Measurements from ENCODE around the gene C16orf92.
"Not testable (repeated sequence)": the region's sequence is repeated elsewhere in the genome, so short reads cannot be mapped to it uniquely, and the experiment has no call there.

The C16orf92 gene

GRCh38 chr16:30027588-30028437 is 4.8 kb downstream of the C16orf92 start:
- no peak overlapping the region for H3K4me3 ChIP-seq (ENCODE audit: low read length)
- peaks cover 21% of the 10 kb centered on the region for H3K27me3 ChIP-seq (ENCODE audit: control insufficient read depth, insufficient read depth, low read length)
- H3K27ac ChIP-seq (ENCODE audit: low read depth, low read length), result no peak overlapping the region
- no peak overlapping the region for H3K9ac ChIP-seq (ENCODE audit: low read length)
- H3K4me1 ChIP-seq (ENCODE audit: control insufficient read depth, insufficient read depth, low read length), result no peaks in the 10 kb centered on the region
- no peaks in the 10 kb centered on the region for H3K36me3 ChIP-seq (ENCODE audit: control insufficient read depth, insufficient read depth, low read length)

- Histone ChIP-seq H3K4me1 (ENCODE audit: control insufficient read depth, insufficient read depth, low read length) (no peaks in the 10 kb centered on the region), H3K9ac (ENCODE audit: low read length) (no peak overlapping the region), H3K27me3 (ENCODE audit: control insufficient read depth, insufficient read depth, low read length) (peaks cover 21% of the 10 kb centered on the region), H3K4me3 (ENCODE audit: low read length) (no peak overlapping the region), H3K27ac (ENCODE audit: low read depth, low read length) (no peak overlapping the region), H3K36me3 (ENCODE audit: control insufficient read depth, insufficient read depth, low read length) (no peaks in the 10 kb centered on the region)
Observed at GRCh38 chr16:30028438-30029076, 5.6 kb downstream of the C16orf92 start.

- peaks cover 21% of the 10 kb centered on the region for H3K27me3 ChIP-seq (ENCODE audit: control insufficient read depth, insufficient read depth, low read length)
- H3K36me3 ChIP-seq (ENCODE audit: control insufficient read depth, insufficient read depth, low read length), result no peaks in the 10 kb centered on the region
- no peak overlapping the region for H3K27ac ChIP-seq (ENCODE audit: low read depth, low read length)
- H3K9ac ChIP-seq (ENCODE audit: low read length), result no peak overlapping the region
- no peaks in the 10 kb centered on the region for H3K4me1 ChIP-seq (ENCODE audit: control insufficient read depth, insufficient read depth, low read length)
- no peak overlapping the region for H3K4me3 ChIP-seq (ENCODE audit: low read length)
Observed at GRCh38 chr16:30030011-30030685, 7.2 kb downstream of the C16orf92 start.

- no peak within 1 kb of the TSS for H3K9ac ChIP-seq (ENCODE audit: low read length)
- H3K36me3 ChIP-seq (ENCODE audit: control insufficient read depth, insufficient read depth, low read length), result no peaks in the 10 kb centered on the region
- peaks cover 21% of the 10 kb centered on the region for H3K27me3 ChIP-seq (ENCODE audit: control insufficient read depth, insufficient read depth, low read length)
- no peak within 1 kb of the TSS for H3K27ac ChIP-seq (ENCODE audit: low read depth, low read length)
- H3K4me1 ChIP-seq (ENCODE audit: control insufficient read depth, insufficient read depth, low read length), result no peaks in the 10 kb centered on the region
- H3K4me3 ChIP-seq (ENCODE audit: low read length), result no peak within 1 kb of the TSS
Observed at GRCh38 chr16:30030841-30031413, 7.9 kb downstream of the C16orf92 start, which contains the start of gene TLCD3B. Gene TLCD3B, minus strand, starts transcription at chr16:30031271. Its CDS starts 744 bp downstream, at chr16:30030527.

- Histone ChIP-seq H3K36me3 (ENCODE audit: control insufficient read depth, insufficient read depth, low read length) (no peaks in the 10 kb centered on the region), H3K9ac (ENCODE audit: low read length) (no peak overlapping the region), H3K4me3 (ENCODE audit: low read length) (no peak overlapping the region), H3K4me1 (ENCODE audit: control insufficient read depth, insufficient read depth, low read length) (no peaks in the 10 kb centered on the region), H3K27ac (ENCODE audit: low read depth, low read length) (no peak overlapping the region), H3K27me3 (ENCODE audit: control insufficient read depth, insufficient read depth, low read length) (peaks cover 18% of the 10 kb centered on the region)
Observed at GRCh38 chr16:30031477-30031918, 8.5 kb downstream of the C16orf92 start.

- Histone ChIP-seq H3K9ac (ENCODE audit: low read length) (no peak overlapping the region), H3K4me1 (ENCODE audit: control insufficient read depth, insufficient read depth, low read length) (no peaks in the 10 kb centered on the region), H3K4me3 (ENCODE audit: low read length) (no peak overlapping the region), H3K27me3 (ENCODE audit: control insufficient read depth, insufficient read depth, low read length) (peaks cover 18% of the 10 kb centered on the region), H3K27ac (ENCODE audit: low read depth, low read length) (no peak overlapping the region), H3K36me3 (ENCODE audit: control insufficient read depth, insufficient read depth, low read length) (no peaks in the 10 kb centered on the region)
Observed at GRCh38 chr16:30032083-30032819, 9.3 kb downstream of the C16orf92 start.

GRCh38 chr16:30033270-30033669 is 10.3 kb downstream of the C16orf92 start:
- peaks cover 16% of the 10 kb centered on the region for H3K27me3 ChIP-seq (ENCODE audit: control insufficient read depth, insufficient read depth, low read length)
- no peaks in the 10 kb centered on the region for H3K4me1 ChIP-seq (ENCODE audit: control insufficient read depth, insufficient read depth, low read length)
- H3K9ac ChIP-seq (ENCODE audit: low read length), result no peak overlapping the region
- H3K27ac ChIP-seq (ENCODE audit: low read depth, low read length), result no peak overlapping the region
- H3K4me3 ChIP-seq (ENCODE audit: low read length), result no peak overlapping the region
- no peaks in the 10 kb centered on the region for H3K36me3 ChIP-seq (ENCODE audit: control insufficient read depth, insufficient read depth, low read length)

GRCh38 chr16:30040221-30040620 is 17.2 kb downstream of the C16orf92 start:
- Histone ChIP-seq H3K4me3 (ENCODE audit: low read length) (no peak overlapping the region), H3K9ac (ENCODE audit: low read length) (no peak overlapping the region), H3K27me3 (ENCODE audit: control insufficient read depth, insufficient read depth, low read length) (no peaks in the 10 kb centered on the region), H3K27ac (ENCODE audit: low read depth, low read length) (no peak overlapping the region), H3K4me1 (ENCODE audit: control insufficient read depth, insufficient read depth, low read length) (no peaks in the 10 kb centered on the region), H3K36me3 (ENCODE audit: control insufficient read depth, insufficient read depth, low read length) (no peaks in the 10 kb centered on the region)

GRCh38 chr16:30040690-30041089 is 17.7 kb downstream of the C16orf92 start:
- H3K27me3 ChIP-seq (ENCODE audit: control insufficient read depth, insufficient read depth, low read length); H3K4me1 ChIP-seq (ENCODE audit: control insufficient read depth, insufficient read depth, low read length); H3K27ac ChIP-seq (ENCODE audit: low read depth, low read length); H3K36me3 ChIP-seq (ENCODE audit: control insufficient read depth, insufficient read depth, low read length); H3K9ac ChIP-seq (ENCODE audit: low read length); H3K4me3 ChIP-seq (ENCODE audit: low read length): not testable (repeated sequence)

GRCh38 chr16:30041841-30042240 is 18.8 kb downstream of the C16orf92 start:
- Histone ChIP-seq H3K4me3 (ENCODE audit: low read length) (no peak overlapping the region), H3K36me3 (ENCODE audit: control insufficient read depth, insufficient read depth, low read length) (no peaks in the 10 kb centered on the region), H3K4me1 (ENCODE audit: control insufficient read depth, insufficient read depth, low read length) (no peaks in the 10 kb centered on the region), H3K27me3 (ENCODE audit: control insufficient read depth, insufficient read depth, low read length) (no peaks in the 10 kb centered on the region), H3K27ac (ENCODE audit: low read depth, low read length) (no peak overlapping the region), H3K9ac (ENCODE audit: low read length) (no peak overlapping the region)

GRCh38 chr16:30046178-30046577 is 23.2 kb downstream of the C16orf92 start:
- Histone ChIP-seq H3K36me3 (ENCODE audit: control insufficient read depth, insufficient read depth, low read length) (no peaks in the 10 kb centered on the region), H3K9ac (ENCODE audit: low read length) (no peak overlapping the region), H3K4me1 (ENCODE audit: control insufficient read depth, insufficient read depth, low read length) (no peaks in the 10 kb centered on the region), H3K4me3 (ENCODE audit: low read length) (no peak overlapping the region), H3K27ac (ENCODE audit: low read depth, low read length) (no peak overlapping the region), H3K27me3 (ENCODE audit: control insufficient read depth, insufficient read depth, low read length) (no peaks in the 10 kb centered on the region)

GRCh38 chr16:30046588-30046987 is 23.6 kb downstream of the C16orf92 start:
- H3K36me3 ChIP-seq (ENCODE audit: control insufficient read depth, insufficient read depth, low read length), result no peaks in the 10 kb centered on the region
- H3K9ac ChIP-seq (ENCODE audit: low read length), result no peak overlapping the region
- no peak overlapping the region for H3K27ac ChIP-seq (ENCODE audit: low read depth, low read length)
- no peaks in the 10 kb centered on the region for H3K4me1 ChIP-seq (ENCODE audit: control insufficient read depth, insufficient read depth, low read length)
- H3K4me3 ChIP-seq (ENCODE audit: low read length), result no peak overlapping the region
- H3K27me3 ChIP-seq (ENCODE audit: control insufficient read depth, insufficient read depth, low read length), result no peaks in the 10 kb centered on the region

All from rectal smooth muscle tissue (tissue), 1 donor.